Upper lobe of right lung (tissue), 1 donor: ENCODE measurements around the gene UQCRC2. TPM values are rescaled to one million over a fixed set of nuclear protein-coding genes. Genes with fewer than 3 reads are reported as not detected.

Experiments used
- ATAC-seq: fragments of 200-7000 bp; cut with Tn5 transposase; one replicate; pipeline ENCODE4 v1.9.1; 2020; ENCODE audit warnings: mild to moderate bottlenecking, moderate library complexity
- DNase-seq: peaks from one replicate; pipeline ENCODE4 v3.0.0-alpha.2; 2020
- H3K27ac ChIP-seq: fragments of 200-600 bp; one replicate; pipeline ENCODE4 v1.8.0; 2022
- H3K27me3 ChIP-seq: fragments of 200-600 bp; one replicate; pipeline ENCODE4 v1.8.0; 2022; ENCODE audit warnings: mild to moderate bottlenecking
- H3K36me3 ChIP-seq: fragments of 200-600 bp; one replicate; pipeline ENCODE4 v1.8.0; 2022
- H3K4me1 ChIP-seq: fragments of 200-600 bp; one replicate; pipeline ENCODE4 v1.8.0; 2022
- H3K4me3 ChIP-seq: fragments of 200-600 bp; one replicate; pipeline ENCODE4 v1.8.0; 2022; ENCODE audit warnings: mild to moderate bottlenecking
- H3K9me3 ChIP-seq: fragments of 200-600 bp; one replicate; pipeline ENCODE4 v1.8.0; 2022
- intact Hi-C: fragments of 100-400 bp; cut with DNase I; formaldehyde crosslinking; loops from one replicate; pipeline ENCODE4 v1.11.0; 2022
- total RNA-seq: library from RNA; stranded (reverse); fragmentation: NEBNext Ultra II Directional; extraction: Animal tissue kit (Norgen Biotek cat#: 25700); gene quantifications from one replicate; pipeline ENCODE4 v1.2.1, GENCODE V29; 2021
- TF ChIP-seq, protein P1 (sequence below): fragments of 200-600 bp; IDR thresholded peaks from one replicate; pipeline ENCODE4 v1.8.0; 2022; ENCODE audit warnings: antibody characterized with exemption
- donor health status: DM: no; HTN: yes; CAD: no; lungs with severe emphysema.

UQCRC2 gene
- total RNA-seq, 1 donor from 2014 or later = 161 TPM

DNA sequence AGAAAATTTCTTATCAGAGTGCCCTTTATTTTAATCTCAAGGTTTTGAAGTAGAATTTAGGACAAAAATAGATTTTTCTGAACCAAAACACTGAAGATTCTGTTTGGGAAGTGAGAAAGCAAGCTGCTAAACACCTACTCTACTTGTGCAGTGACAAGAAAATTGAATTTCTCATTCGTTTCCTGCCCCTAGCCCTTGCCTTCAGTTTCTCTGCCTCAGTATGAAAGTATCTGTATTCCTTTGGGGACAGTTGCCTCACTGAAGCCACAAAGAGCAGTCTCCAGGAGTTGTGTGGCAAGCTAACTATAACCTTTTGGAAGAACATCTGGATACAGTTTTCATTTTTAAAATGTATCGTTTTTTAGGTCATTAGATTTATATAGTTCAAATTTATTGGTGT, 74.5 kb downstream of the UQCRC2 start:
- Histone ChIP-seq H3K4me3 (no peak overlapping the region), H3K27me3 (no peaks in the 10 kb centered on the region), H3K9me3 (no peaks in the 10 kb centered on the region), H3K4me1 (peaks cover 22% of the 10 kb centered on the region), H3K27ac (no peak overlapping the region), H3K36me3 (no peaks in the 10 kb centered on the region)
- ATAC-seq (no peak), DNase-seq (no peak)
- intact Hi-C loops = no loop called here
- TF ChIP-seq, protein P1, sequence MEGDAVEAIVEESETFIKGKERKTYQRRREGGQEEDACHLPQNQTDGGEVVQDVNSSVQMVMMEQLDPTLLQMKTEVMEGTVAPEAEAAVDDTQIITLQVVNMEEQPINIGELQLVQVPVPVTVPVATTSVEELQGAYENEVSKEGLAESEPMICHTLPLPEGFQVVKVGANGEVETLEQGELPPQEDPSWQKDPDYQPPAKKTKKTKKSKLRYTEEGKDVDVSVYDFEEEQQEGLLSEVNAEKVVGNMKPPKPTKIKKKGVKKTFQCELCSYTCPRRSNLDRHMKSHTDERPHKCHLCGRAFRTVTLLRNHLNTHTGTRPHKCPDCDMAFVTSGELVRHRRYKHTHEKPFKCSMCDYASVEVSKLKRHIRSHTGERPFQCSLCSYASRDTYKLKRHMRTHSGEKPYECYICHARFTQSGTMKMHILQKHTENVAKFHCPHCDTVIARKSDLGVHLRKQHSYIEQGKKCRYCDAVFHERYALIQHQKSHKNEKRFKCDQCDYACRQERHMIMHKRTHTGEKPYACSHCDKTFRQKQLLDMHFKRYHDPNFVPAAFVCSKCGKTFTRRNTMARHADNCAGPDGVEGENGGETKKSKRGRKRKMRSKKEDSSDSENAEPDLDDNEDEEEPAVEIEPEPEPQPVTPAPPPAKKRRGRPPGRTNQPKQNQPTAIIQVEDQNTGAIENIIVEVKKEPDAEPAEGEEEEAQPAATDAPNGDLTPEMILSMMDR = no peak

DNA sequence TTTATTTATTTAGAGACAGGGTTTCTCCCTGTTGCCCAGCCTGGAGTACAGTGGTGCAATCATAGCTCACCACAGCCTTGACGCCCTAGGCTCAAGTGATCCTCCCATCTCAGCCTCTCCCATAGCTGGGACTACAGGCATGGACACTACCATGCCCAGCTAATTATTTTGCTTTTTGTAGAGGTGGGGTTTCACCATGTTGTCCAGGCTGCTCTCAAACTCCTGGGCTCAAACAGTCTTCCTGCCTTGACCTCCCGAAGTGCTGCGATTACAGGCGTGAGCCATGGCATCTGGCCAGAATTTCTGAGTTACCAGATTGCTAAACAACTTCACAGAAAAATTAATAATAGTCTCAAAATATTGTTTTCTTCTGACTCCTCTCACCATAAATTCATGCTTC, 76.5 kb downstream of the UQCRC2 start:
- intact Hi-C loops = no loop called here
- no peak for ATAC-seq
- no peaks in the 10 kb centered on the region for H3K9me3 ChIP-seq
- H3K4me3 ChIP-seq = no peak overlapping the region
- H3K36me3 ChIP-seq = no peaks in the 10 kb centered on the region
- DNase-seq = no peak
- TF ChIP-seq, protein P1 = no peak
- no peak overlapping the region for H3K27ac ChIP-seq
- H3K27me3 ChIP-seq = no peaks in the 10 kb centered on the region
- peaks cover 22% of the 10 kb centered on the region for H3K4me1 ChIP-seq

DNA sequence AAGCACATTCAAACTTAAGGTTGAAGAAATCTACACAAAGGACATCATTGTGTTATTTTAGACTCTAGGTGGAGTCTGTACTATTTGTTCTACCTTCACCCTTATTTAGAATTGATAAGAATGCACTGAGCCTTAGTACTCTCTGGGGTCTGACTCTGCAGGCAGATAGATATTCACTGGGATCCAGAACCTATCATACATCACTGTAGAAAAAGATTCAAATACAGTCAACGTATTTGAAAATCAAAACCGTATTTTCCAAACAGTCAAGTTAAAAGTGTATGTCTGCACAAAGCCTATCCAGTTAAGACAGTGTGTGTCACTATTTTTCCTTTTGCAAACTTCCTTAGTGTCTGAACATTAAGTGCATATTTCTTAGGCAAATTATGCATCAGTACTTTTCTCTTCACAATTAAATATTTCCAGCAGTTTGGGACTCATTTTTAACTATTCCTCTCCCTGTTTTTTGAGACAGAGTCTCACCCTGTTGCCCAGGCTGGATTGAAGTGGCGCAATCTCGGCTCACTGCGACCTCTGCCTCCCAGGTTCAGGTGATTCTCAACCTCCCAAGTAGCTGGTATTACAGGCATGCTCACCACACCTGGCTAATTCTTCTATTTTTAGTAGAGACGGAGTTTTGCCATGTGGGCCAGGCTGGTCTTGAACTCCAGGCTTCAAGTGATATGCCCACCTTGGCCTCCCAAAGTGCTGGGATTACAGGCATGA, 77.1 kb downstream of the UQCRC2 start:
- DNase-seq = no peak
- TF ChIP-seq, protein P1 = no peak
- H3K4me3 ChIP-seq = no peak overlapping the region
- no peaks in the 10 kb centered on the region for H3K9me3 ChIP-seq
- no peak overlapping the region for H3K27ac ChIP-seq
- no peaks in the 10 kb centered on the region for H3K36me3 ChIP-seq
- no peaks in the 10 kb centered on the region for H3K27me3 ChIP-seq
- intact Hi-C loops = no loop called here
- H3K4me1 ChIP-seq = peaks cover 27% of the 10 kb centered on the region
- no peak for ATAC-seq

DNA sequence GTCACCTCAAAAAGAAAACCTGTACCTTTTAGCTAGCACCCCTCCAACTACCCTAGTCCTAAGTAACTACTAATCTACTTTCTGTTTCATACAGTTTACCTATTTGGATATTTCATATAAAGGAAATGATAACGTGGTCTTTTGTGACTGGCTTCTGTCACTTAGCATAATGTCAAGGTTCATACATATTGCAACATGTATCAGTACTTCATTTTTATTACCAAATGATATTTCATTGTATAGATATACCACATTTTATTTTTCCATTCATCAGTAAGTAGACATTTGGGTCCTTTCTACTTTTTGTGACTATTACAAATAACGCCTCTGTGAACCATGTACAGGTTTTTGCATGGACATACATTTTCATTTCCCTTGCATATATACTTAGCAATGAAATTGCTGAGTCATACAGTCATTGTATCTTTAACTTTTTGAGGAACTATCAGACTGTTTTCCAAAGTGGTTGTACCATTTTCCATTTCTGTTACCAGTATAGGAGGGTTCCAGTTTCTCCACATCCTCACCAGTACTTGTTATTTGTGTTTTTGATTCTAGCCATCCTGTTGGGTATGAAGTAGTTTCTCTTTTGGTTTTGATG, 78.4 kb downstream of the UQCRC2 start:
- DNase-seq (no peak), ATAC-seq (no peak)
- intact Hi-C loops = no loop called here
- Histone ChIP-seq H3K4me3 (no peak overlapping the region), H3K36me3 (no peaks in the 10 kb centered on the region), H3K27me3 (no peaks in the 10 kb centered on the region), H3K4me1 (peaks cover 17% of the 10 kb centered on the region), H3K9me3 (no peaks in the 10 kb centered on the region), H3K27ac (no peak overlapping the region)
- TF ChIP-seq, protein P1 = no peak

Other genes with a start within 250 kb of the UQCRC2 start
- gene NPIPB4, start 95.6 kb upstream of the UQCRC2 start, total RNA-seq = 143 TPM
- gene PDZD9, start 47.8 kb downstream of the UQCRC2 start, total RNA-seq = not detected
- 11.4 TPM for gene MOSMO, start 54.8 kb downstream of the UQCRC2 start, total RNA-seq
- gene VWA3A, start 139.2 kb downstream of the UQCRC2 start, total RNA-seq = 2.6 TPM
- 0.14 TPM for gene SDR42E2, start 209.1 kb downstream of the UQCRC2 start, total RNA-seq